Measurements from ENCODE around the gene IL1RL1. TPM values are rescaled to one million over a fixed set of nuclear protein-coding genes. Genes with fewer than 3 reads are reported as not detected.

Gene IL1RL1
- under 0.01 and 0.09 TPM in 2 replicates for total RNA-seq

DNA sequence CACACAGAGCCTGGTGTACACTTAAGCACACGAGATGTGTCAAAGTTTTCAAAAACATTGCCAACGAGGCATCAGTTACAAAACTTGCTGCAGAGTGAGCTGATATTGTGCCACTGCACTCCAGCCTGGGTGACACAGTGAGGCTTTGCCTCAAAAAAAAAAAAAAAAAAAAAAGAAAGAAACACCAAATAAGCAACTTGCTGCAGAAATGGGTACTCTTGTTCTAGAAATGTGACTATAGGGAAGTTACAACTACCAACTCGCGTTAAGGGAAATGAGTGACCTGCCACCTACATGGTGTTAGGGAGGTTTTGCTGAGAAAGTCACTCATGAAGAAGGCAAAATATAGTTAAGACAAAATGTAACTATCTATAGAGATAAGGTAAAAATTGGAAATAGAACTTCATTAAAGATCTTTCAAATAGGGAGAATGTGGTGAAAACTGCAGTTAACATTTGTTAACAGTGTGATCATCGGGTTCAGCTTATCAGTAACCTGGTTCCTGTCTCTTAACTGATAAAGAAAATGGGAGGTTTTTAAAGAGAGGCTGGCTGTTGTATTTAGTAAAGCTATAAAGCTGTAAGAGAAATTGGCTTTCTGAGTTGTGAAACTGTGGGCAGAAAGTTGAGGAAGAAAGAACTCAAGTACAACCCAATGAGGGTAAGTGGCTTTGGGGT is at the start of gene IL1RL1:
Gene IL1RL1 (plus strand): TSS at position 600 of the 677 bp plus-strand sequence. CDS start 26,702 bp downstream, outside the sequence.

DNA sequence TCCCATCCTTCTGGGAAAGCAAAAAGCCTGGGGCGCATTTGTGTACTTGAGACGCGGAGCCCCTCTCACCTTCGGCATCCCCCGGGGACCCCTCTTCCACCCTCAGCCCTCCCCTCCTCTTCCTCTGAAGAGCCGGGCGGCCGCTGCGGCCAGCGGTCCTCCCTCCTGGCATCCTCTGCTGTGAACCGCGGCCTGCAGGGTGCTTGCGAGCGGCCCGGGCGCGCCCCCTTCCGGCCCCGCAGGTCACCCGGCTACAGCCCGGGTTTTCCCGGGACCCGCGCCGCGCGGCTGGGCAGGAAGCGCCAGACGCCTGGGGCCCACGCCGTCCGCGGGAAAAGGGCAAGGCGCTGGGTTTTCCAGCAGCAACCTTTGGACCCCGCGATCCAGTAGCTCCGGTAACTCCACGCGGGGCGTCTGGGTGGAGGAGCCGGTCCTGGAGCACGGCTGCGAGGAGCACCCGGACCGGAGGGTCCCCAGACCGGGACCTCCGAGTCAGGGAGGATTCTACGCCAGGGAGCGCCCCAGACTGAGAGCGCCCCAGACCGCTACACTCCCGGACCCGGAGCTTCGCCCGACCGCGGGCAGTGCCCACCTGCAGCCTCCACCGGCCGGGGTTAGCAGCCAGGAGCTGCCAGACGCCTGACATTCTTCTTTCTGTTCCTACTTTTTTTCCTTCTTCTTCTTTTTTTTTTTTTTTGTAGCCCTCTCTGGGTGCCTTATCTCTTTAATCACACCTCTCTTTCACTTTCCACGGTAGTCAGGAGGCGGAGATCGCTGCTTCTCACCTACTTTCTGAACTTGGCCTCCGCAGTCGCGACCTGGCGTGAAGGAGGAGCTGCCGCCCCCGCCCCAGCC is 44.4 kb downstream of the IL1RL1 start, which contains the start of gene IL18R1:
Gene IL18R1 (plus strand): TSS at position 271 of the 855 bp plus-strand sequence. CDS start 6,865 bp downstream, outside the sequence.

Other genes starting within 250 kb of the IL1RL1 start
- gene IL1R1, start 168.8 kb upstream of the IL1RL1 start, total RNA-seq, result 40.5 and 49.8 TPM in 2 replicates
- gene IL1RL2, start 124.5 kb upstream of the IL1RL1 start, total RNA-seq, result 0.09 and 0.22 TPM in 2 replicates
- gene IL18R1, start 44.2 kb downstream of the IL1RL1 start, total RNA-seq, result under 0.01 and 0.43 TPM in 2 replicates
- not detected in 2 replicates for gene IL18RAP, start 111.6 kb downstream of the IL1RL1 start, total RNA-seq
- not detected in 2 replicates for gene SLC9A4, start 161.7 kb downstream of the IL1RL1 start, total RNA-seq

All from dermis lymphatic vessel endothelial cell (primary cell).